NK-92 (cell line): Measurements from ENCODE around the gene LAMA5.

Source experiments
- DNase-seq: peaks from one replicate; lab custom pipeline; 2025; ENCODE audit not compliant: unreplicated experiment; lab: John Stamatoyannopoulos, UW

LAMA5 gene

DNA sequence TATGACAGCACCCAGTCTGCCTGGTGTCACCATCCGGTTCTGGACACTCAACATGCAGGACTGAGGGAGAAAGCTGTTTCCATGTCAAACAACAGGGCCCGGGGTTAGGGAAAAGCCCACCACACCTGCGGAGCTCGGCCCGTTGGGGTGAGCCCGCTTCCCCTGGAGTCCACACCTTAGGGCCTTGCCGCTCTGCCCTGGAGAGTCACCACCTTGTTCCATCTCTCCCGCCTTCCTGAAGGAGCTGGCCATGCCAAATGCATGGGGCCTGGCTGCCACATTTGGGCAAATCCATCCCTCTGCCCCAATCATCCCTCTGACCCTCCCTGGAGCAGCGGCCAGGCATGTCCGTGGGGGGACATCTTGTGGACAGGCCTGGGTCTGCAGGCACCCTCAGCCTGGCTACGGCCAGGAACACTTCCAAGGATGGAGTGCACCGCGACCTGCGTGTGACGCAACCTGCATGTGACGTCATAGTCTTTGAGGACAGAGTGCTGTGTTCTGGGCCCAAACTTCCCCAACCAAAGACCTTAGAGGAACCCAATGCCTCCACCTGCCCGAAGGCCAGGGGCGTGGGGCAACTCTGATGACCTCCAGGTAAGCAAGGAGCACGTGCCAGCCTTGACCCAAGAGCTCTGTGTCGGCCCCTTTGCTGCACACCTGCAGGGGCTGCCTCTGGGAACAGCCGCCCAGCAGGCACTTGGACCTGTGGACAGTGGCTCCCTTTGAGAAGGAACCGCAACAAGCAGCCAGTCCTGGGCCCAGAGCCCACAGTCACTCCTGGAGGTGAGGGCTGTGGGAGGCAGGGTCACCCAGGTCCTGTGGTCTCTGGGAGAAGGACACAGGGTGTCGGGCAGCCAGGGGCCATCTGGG is 38.2 kb upstream of the LAMA5 start:
- DNase-seq = no peak

DNA sequence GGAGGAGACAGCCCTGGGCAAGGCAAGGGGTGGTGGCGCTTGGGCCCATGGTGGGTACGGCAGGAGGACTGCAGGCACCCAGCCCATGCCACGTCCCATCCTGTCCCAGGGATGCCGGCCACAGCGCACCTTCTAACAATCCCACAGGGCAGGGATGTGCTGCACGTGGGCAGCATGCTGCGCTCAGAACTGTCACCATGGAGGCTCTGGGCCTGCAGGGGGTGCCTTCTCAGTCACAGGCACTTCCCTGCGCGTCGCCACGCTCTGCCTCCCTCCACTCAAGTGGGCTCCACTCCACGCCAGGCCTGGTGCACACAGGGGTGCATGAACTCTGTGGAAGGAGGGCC is 37.6 kb upstream of the LAMA5 start:
- no peak for DNase-seq

DNA sequence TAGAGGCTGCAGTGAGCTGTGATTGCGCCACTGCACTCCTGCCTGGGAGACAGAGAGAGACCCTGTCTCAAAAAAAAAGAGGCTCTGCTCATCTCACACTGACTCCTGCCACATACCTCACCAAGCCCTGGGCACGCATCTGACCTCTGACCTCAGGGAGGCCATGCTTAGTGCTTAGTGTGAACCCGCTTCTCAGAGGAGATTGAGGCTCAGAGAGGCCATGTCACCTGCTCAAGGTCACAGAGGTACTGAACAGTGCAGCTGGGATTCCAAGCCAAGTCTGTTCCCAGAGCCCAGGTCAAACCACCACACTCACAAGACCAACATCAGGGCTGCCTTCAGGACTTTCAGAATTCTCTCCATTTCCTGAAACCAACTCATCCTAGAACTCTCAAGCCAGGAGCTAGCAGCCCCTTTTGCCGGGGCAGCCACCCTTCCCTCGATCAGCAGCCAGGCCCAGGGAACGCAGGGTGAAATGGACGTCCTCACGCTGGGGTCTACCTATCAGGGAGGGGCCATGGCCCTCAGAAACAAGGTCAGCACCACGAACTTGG is 37.1 kb upstream of the LAMA5 start:
- DNase-seq = no peak

DNA sequence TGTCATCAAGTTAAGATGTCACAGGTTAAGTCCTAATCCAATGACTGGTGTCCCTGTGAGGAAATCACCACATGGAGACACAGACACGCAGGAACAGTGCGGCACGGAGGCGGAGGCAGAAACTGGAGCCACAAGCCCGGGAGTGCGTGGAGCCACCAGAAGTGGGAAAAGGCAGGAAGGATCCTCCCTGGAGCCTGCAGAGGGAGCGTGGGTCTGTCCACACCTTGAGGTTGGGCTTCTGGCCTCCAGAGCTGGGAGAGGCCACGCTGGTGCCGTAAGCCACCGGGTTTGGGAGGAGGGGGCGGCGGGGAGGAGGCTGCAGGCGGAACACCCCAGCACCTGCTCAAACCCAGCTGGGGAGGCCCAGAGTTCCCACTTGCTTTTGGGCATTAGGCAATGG is 36.2 kb upstream of the LAMA5 start:
- no peak for DNase-seq

DNA sequence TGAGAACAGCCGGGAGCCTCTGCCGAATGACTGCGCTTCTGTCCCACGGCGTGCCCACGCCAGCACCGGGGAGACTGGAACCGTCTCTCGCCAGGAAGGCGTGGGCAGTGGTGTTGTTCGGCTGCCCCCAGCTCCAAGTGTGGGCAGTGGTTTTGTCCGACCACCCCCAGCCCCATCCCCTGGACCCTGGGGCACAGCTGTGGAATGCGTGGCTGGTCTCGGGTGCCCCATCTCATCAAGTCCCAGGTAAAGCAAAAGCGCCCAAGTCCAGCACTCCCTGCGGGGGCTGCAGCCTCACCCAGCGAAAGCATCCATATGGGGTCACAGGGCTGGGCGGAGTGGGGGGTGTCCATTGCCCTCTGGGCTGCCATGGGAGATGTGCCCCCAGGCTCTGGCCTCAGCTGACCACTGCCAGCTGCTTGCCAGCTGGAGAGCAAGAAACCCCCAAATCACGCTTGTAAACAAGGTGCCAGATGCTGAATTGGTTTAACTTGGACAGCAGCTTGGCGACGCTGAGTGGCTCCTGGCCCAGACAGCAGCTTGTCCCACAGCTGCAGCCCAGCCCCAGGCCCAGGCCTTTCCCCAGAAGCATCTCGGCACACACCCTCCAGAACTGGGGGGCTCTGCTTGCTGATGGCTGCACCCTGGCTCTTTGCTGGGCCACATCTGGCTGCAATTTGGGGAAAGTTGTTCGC is 35.5 kb upstream of the LAMA5 start:
- no peak for DNase-seq

DNA sequence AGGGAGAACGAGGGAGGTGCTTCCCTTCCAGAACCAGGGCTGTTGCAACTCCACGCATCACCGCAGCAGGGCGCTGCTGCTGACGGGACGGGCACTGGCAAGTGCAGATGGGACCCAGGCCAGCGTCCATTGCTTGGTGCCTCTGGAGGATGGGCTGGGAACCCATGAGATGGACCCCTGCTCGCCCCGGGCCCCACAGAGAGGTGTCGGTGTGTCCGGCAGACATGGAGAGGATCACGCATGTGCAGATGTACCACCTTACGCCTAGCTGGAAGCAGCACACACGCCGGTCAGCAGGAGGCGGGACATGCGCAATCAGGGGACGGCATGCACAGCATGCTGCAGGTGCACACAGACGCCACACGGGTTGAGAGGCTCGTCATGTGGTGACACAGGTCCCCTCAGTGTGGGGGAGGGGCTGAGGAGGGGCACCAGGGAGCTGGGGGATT is 34.2 kb upstream of the LAMA5 start:
- no peak for DNase-seq

DNA sequence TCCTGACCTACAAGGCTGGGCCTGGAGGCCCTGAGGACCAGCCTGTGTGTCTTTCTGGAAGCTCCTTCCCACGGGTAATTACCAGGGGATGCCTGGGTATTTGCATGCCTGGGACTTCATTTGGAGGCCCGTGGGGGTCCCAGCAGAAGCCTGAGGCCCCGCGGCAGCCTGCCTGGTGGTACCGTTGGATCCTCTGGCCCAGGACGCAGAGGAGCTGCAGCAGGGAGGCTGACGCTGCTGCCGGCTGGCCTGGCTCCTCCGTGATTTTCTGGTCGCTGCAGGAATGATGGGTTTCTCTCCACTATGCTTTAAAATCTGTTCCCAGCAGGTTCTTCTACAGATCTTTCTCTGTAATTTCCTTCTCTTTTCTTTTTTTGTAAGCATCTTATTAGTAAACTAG is 33.4 kb upstream of the LAMA5 start:
- DNase-seq = no peak

DNA sequence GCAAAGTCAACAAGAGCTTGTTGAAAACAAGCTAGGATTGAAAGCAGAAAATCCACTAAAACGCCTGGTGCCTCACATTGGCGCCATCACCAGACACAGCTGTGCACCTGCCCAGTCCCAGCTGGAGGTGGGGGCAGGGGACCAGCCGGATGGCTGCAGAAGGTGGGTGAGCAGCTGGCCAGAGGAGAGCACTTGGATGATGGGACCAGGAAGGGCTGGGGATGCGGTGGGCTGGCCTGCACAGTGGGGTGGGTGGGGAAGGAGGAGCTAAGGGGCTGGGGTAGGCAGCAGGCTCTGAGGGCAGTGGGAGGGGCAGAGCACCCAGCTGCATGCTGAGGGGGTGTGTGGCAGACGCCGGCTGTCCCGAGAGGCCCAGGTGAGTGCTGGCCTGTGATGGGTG is 32.9 kb upstream of the LAMA5 start:
- DNase-seq = no peak

DNA sequence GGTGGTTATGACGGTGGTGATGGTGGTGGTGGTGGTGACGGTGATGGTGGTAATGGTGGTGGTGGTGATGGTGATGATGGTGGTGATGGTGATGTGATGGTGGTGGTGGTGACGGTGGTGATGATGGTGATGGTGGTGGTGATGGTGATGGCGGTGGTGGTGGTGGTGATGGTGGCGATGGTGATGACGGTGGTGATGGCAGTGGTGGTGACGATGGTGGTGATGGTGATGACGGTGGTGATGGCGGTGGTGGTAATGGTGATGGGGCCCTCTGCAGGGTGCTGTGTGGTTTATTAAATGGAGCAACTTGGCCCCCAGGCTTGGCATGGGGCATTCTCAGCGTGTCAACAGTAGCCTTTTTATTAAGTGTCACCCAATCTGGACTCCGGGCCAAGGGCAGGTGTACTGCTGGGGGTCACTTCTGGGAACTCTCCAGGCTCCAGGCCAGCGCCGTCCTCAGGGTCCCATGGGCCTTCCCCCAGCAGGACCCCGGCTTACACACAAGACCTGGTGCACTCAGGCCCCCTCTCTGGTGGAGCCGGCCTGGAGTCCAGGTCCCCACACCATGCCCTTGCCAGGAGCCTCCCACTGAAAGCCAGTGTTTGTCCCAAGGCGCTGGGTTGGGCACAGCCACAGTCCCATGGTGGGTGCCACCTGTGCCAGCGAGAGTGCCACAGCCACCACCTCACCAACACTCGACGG is 31.2 kb upstream of the LAMA5 start:
- no peak for DNase-seq

DNA sequence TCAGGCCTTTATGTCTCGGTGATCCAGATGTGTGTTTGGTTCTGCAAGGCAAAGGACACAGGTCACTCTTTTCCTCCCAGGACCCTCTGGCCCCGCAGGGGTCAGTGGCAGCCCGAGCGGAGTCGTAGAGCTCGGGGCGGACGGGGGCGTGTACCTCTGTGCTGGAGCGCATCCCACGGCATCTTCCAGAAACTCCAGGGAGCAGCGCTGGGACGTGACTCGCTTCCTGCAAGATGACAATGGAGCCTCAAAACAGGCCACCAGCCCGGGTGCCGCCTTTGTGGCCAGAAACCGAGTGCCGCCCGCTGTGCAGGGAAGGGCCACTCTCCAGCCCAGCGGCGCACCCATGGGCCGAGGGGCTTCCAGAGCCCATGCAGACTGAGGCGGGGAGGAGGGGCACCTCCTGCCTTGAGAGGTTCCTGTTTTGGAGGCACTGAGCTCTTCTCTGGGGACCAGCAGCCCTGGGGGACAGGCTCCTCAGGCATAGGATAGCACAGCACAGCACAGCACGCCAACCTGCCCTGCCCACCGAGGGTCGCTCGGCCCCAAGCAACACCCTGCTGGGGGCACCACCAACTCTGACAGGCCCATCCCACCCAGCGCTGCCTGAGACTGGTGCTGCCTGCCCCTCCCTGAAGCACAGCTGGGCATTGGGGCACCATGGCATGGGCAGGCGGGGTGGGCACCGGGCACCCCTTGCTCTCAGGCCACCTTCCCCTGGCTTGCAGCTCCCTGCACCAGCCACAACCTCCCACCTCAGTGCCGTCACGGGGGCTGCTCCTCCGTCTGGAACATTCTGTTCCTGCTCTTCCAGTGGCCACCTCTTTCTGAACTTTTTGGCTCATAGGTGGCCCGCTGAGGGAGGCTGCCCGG is 29.5 kb upstream of the LAMA5 start:
- no peak for DNase-seq

DNA sequence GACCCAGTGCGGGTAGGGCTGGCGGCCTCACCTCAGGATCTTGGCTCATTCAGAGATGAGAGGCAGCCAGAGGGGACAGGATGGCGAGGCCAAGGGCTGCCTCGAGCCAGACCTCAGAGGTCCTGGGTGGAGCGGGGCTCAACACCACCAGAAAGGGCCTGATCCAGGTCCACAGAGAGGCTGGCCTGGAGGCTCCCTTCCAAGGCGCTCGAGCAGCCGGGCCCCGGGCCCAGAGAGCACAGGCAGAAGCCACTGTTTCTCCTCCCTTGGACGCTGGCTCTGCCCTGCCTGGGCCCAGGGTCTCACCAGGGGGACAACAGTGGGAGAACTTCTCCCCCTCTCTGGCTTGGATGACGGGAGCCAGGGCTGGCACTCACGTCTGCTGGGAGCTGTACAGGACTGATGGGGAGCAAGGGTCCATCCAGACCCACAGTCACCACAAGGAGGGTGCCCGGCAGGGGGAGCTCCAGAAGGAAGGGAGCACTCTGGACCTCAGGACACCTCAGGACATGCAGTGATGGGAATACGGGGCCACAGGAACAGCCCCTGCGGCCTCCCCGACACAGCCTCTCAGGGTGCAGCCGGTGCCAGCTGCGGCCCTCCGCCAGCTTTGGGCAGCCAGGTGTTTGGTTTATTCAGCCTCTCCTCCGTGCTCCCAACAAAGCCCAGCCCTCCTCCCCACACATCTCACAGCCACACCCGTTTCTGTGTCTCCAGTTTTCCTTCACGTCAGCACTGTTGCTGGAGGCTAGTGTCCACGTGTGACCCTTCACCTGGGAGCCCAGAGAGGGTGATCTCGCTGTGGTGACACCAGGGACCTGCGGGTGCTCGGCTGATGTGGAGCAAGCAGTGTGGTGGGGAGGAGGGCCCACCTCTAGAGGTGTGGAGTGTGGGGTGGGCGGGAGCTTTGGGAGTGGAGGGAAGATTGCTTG is 28.5 kb upstream of the LAMA5 start:
- DNase-seq = no peak

DNA sequence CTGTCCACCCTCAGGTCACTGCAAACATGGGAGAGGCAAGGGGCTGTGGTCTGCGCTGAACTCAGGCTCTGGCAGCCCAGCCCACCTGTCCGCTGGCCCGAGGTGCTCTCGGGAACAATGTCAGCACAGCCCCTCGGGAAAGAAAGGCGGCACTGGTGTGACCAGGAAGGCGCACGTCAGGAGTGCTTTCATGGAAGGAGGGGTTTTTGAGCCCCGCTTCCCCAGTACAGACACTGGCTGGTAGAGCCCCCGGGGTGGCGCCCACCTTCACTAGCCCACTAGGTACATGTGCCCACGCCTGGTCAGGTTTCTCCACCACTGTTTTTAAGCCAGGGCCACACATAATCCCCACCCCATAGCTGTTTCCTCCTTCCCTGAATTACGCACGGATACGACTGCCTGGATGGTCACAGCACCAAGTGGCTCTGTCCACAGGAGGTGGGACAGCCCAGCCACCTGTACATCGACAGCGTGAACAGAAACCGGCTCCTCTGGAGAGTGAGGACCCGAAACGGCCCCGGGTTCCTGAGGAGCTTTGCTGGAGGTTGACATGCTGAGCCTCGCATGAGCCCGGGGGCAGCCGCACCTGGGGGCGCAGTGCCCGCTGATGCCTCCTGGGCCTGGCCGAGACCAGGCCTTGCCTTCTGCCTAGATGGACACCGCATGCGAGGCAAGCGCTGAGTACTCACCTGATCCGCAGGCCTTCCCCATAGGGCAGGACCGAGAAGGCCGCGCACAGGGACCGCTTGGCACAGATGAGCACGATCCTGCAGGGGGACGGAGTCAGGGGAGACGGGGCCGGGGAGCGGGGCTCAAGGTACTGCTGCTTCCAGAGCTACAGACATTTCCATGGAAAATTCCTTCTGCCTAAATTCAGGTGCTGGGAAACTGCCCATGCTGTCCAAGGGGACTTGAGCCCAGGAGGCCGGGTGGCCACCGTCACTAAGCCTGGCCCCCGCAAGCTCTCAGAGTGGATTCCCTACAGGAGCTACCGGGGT is 27.4 kb upstream of the LAMA5 start:
- DNase-seq = no peak

DNA sequence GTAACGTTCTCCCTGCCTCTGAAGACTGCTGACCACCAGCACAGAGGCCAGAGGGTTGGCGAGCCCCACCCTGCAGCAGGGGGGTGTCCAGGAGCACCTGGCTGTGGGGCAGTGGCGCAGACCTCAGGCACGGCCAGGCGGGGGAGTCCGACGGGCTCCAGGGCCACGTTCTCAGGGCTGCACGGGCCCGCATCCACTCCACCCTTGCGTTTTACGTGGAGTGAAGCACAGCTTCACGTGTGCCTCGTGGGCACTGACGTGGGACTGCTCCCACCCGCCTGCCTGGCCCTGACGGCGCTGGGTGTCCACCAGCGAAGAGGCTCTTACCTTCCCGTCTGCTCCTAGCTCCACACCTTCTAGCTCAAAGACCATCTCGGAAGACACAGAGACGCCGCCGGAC is 26.7 kb upstream of the LAMA5 start:
- no peak for DNase-seq

DNA sequence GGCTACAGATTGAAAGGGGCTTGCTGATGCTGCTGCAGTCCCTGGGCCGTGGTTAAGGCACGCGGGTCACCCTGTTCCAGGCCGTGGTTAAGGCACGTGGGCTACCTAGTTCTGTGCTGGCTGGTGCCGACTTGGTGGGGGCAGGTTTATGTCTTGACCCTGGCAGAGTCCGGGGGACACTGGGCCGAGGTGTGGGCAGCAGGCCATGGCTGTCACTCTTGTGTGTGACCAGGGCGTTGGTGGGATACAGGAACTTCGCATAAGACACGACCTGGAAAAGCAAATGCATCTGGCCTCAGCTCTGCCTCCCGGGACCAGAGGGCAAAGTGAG is 26.2 kb upstream of the LAMA5 start:
- DNase-seq = no peak

DNA sequence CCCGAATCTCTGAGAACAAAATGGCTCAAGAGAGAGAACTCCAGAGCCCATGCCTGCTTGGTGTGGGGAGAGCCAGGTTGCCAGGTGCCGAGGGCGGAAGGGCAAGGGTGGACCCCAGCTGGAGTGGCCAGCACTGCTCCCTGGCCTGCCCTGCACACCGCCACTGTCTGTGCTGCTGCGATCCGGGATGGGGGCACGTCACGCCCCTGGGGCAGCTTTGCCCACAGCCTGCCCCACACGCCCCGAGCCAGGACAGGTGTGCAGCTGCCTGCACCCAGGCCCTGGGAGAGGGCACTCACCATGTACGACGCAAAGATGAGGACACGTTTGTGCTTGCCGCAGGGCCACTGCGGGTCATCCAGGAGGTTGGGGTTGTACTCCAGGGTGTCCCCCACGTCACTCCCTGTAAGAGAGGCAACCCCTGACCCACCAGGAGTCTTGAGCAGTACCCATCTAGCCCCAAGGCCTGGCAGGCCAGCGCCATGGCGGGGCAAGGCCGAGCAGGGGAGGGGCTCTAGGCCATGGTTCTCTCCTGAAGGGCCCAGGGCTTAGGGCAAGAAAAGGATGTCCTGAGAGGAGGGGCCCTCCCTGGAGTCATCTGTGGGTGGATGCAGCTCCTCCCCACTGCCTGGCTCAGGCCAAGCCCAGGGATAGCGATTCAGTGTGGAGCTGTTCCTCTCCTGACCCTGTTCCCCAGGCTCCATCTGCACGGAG is 25.7 kb upstream of the LAMA5 start:
- no peak for DNase-seq

DNA sequence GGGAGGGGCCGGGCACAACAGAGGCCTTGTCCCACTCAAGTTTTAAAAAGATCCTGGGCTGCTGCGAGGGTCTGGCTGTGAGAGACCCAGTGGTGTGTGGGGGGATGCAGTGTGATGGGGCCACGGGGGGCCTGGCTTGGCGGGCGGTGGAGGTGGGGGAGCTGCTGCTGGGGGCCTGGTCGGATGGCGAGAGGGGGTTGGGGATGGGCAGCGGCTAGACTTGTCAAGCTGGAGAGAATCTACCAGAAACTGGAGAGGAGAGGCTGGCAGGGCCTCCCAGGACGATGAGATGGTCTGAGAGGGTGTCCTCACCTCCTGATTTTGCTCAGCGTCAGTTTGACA is 24.9 kb upstream of the LAMA5 start:
- no peak for DNase-seq

DNA sequence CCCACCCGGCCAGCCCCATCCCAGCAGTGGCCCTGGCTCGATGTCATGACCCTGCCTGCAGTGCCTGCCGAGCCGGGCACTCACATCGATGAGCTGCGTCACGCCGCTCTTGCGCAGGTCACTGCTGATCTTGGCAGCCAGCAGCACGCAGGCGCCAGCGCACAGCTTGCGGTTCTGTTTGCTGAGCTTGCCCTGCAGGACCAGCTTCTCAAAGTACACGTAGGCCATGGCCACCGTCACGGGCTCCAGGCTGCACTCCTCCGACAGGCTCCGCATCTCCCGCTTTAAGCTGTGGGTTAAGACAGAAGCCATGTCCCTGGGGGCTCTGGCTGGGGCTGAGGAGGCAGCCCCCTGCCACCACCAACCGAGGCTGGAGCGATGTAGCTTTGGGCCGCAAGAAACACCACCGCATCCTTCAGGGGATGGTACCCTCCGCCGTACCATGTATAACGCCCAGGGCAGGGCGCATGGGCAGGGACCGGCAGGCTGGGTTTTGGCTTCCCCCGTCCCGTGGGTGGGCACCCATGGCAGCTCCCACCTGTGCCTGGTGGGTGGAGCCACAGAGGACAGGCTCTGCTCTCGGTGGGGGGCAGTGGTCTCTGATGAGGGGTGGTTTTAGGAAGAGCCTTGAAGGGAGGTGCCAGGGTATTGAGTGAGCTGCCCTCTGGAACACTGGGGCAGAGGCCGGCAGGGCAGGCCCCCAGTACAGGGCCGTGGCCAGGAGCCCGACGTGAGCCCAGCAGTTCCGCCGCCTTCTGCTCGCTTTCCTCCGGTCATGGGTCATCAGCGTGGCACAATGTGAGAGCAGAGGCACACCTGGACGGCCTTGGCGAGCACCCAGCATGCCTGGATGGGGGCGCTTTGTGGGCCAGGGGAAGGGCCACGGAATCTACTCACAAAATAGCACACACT is 24.3 kb upstream of the LAMA5 start:
- DNase-seq = no peak
